Measurements from ENCODE around the gene OR2L2.

- TF ChIP-seq CTCF (IDR thresholded peaks at IDR 0.05 in 4 of 5, conservative IDR thresholded peaks at IDR 0.05 in 1 of 5) (no peak), POLR2A (IDR thresholded peaks at IDR 0.05) (no peak)
Measured at GRCh38 chr1:248013229-248013710, 16.6 kb upstream of the OR2L2 start, which contains the start of gene OR2L5.
